ENCODE results near the gene XRN1. TPM values are rescaled to one million over a fixed set of nuclear protein-coding genes. Genes with fewer than 3 reads are reported as not detected.

Gene XRN1
- total RNA-seq, 1 experiment from 2014 or later, result 29.9 TPM

DNA sequence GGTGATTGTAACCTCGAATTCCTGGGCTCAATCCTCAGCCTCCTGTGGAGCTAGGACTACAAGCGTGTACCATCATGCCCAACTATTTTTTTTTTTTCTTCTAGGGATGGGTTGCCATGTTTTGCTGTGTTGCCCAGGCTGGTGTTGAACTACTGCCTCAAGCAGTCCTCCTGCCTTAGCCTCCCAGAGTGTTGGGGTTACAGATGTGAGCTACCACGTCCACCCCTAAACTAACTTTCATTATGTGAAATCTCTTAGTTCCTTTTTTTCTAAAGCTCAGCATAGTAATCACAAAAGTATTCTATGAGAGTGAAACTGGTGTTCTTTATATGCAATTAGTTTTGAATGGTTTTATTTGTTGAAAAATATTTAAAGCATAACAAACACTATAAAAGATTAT lies 92.1 kb downstream of the XRN1 start:
- CTCF ChIA-PET, result no interaction called here
- Histone ChIP-seq H3K4me3 (ENCODE audit: low read depth in 2 of 2, low read length in 2 of 2) (no peak overlapping the region), H3K27me3 (ENCODE audit: control insufficient read depth, insufficient read depth, low read length) (no peaks in the 10 kb centered on the region), H3K27ac (ENCODE audit: low read length) (no peak overlapping the region), H3K9me3 (ENCODE audit: control insufficient read depth, insufficient read depth, low read depth, low read length) (no peaks in the 10 kb centered on the region), H3K4me1 (ENCODE audit: control insufficient read depth, insufficient read depth, low read length) (no peaks in the 10 kb centered on the region), H3K36me3 (ENCODE audit: control insufficient read depth, insufficient read depth, low read length) (peaks cover 7% of the 10 kb centered on the region; the same call in 1 of the 2 replicates)
- POLR2A ChIA-PET, result no interaction called here
- no peak for DNase-seq (ENCODE audit: low read depth, low spot score)
- intact Hi-C loops (cut with micrococcal nuclease; ENCODE audit: unreplicated experiment) (no loop called here), in situ Hi-C loops (cut with HindIII; ENCODE audit: low pct_unique_long_range_greater_than_20kb, low sequenced_read_pairs) (no loop called here)
- no peak for ATAC-seq
- TF ChIP-seq, protein P1, sequence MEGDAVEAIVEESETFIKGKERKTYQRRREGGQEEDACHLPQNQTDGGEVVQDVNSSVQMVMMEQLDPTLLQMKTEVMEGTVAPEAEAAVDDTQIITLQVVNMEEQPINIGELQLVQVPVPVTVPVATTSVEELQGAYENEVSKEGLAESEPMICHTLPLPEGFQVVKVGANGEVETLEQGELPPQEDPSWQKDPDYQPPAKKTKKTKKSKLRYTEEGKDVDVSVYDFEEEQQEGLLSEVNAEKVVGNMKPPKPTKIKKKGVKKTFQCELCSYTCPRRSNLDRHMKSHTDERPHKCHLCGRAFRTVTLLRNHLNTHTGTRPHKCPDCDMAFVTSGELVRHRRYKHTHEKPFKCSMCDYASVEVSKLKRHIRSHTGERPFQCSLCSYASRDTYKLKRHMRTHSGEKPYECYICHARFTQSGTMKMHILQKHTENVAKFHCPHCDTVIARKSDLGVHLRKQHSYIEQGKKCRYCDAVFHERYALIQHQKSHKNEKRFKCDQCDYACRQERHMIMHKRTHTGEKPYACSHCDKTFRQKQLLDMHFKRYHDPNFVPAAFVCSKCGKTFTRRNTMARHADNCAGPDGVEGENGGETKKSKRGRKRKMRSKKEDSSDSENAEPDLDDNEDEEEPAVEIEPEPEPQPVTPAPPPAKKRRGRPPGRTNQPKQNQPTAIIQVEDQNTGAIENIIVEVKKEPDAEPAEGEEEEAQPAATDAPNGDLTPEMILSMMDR (IDR thresholded peaks at IDR 0.05), result no peak
- TF ChIP-seq POLR2AphosphoS5 (IDR thresholded peaks at IDR 0.05; ENCODE audit: low read depth, low read length) (no peak), SIN3A (IDR thresholded peaks at IDR 0.05; ENCODE audit: borderline replicate concordance, insufficient read depth, low read depth, low read length) (no peak), TCF7L2 (IDR thresholded peaks at IDR 0.05; ENCODE audit: low read depth, low read length) (no peak)
- TF ChIP-seq, protein P2, sequence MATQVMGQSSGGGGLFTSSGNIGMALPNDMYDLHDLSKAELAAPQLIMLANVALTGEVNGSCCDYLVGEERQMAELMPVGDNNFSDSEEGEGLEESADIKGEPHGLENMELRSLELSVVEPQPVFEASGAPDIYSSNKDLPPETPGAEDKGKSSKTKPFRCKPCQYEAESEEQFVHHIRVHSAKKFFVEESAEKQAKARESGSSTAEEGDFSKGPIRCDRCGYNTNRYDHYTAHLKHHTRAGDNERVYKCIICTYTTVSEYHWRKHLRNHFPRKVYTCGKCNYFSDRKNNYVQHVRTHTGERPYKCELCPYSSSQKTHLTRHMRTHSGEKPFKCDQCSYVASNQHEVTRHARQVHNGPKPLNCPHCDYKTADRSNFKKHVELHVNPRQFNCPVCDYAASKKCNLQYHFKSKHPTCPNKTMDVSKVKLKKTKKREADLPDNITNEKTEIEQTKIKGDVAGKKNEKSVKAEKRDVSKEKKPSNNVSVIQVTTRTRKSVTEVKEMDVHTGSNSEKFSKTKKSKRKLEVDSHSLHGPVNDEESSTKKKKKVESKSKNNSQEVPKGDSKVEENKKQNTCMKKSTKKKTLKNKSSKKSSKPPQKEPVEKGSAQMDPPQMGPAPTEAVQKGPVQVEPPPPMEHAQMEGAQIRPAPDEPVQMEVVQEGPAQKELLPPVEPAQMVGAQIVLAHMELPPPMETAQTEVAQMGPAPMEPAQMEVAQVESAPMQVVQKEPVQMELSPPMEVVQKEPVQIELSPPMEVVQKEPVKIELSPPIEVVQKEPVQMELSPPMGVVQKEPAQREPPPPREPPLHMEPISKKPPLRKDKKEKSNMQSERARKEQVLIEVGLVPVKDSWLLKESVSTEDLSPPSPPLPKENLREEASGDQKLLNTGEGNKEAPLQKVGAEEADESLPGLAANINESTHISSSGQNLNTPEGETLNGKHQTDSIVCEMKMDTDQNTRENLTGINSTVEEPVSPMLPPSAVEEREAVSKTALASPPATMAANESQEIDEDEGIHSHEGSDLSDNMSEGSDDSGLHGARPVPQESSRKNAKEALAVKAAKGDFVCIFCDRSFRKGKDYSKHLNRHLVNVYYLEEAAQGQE (IDR thresholded peaks at IDR 0.05; ENCODE audit: insufficient read depth in 1 of 2, low read depth in 2 of 2, low read length in 1 of 2), result no peak
- no TSS peak for BruUV-seq (replicated peaks)

DNA sequence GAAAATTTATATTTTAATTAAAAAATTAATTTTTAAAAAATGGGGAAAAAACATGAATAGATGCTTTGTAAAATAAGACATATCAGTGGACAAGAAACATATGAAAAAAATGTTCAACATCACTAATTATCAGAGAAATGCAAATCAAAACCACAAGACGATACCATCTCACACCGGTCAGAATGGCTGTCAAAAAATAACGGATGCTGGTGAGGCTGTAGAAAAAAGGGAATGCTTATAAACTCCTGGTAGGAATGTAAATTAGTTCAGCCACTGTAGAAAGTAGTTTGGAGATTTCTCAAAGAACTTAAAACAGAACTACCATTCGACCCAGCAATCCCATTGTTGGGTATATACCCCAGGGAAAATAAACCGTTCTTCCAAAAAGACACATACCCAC lies 93.8 kb downstream of the XRN1 start:
- H3K27ac ChIP-seq (ENCODE audit: low read length), result no peak overlapping the region
- DNase-seq (ENCODE audit: low read depth, low spot score), result no peak
- POLR2A ChIA-PET, result no interaction called here
- no peaks in the 10 kb centered on the region for H3K27me3 ChIP-seq (ENCODE audit: control insufficient read depth, insufficient read depth, low read length)
- H3K36me3 ChIP-seq (ENCODE audit: control insufficient read depth, insufficient read depth, low read length), result peaks cover 7% of the 10 kb centered on the region; the same call in 1 of the 2 replicates
- no peaks in the 10 kb centered on the region for H3K4me1 ChIP-seq (ENCODE audit: control insufficient read depth, insufficient read depth, low read length)
- no TSS peak for BruUV-seq (replicated peaks)
- H3K4me3 ChIP-seq (ENCODE audit: low read depth in 2 of 2, low read length in 2 of 2), result no peak overlapping the region
- H3K9me3 ChIP-seq (ENCODE audit: control insufficient read depth, insufficient read depth, low read depth, low read length), result no peaks in the 10 kb centered on the region
- intact Hi-C loops (cut with micrococcal nuclease; ENCODE audit: unreplicated experiment), result no loop called here
- in situ Hi-C loops (cut with HindIII; ENCODE audit: low pct_unique_long_range_greater_than_20kb, low sequenced_read_pairs), result no loop called here
- CTCF ChIA-PET, result no interaction called here
- ATAC-seq, result no peak
- TF ChIP-seq, protein P2 (IDR thresholded peaks at IDR 0.05; ENCODE audit: insufficient read depth in 1 of 2, low read depth in 2 of 2, low read length in 1 of 2), result no peak
- TF ChIP-seq, protein P1 (IDR thresholded peaks at IDR 0.05), result no peak
- TF ChIP-seq TCF7L2 (IDR thresholded peaks at IDR 0.05; ENCODE audit: low read depth, low read length) (no peak), POLR2AphosphoS5 (IDR thresholded peaks at IDR 0.05; ENCODE audit: low read depth, low read length) (no peak), SIN3A (IDR thresholded peaks at IDR 0.05; ENCODE audit: borderline replicate concordance, insufficient read depth, low read depth, low read length) (no peak)

Data from Panc1 (cell line).